Stimulated activated CD8-positive, alpha-beta memory T cell treated with anti-CD3 and anti-CD28 coated beads, Interleukin-7, amount 100 ng/mL, for 48 hours (primary cell): ENCODE results near the gene CRACDL.
A peak's percentile ranks its signal among the peaks of the same experiment; 100 is the strongest.

Experiments
- DNase-seq, 2 donors: peaks; one replicate each; pipeline ENCODE4 v3.0.0-alpha.2; 2020; ENCODE audit warnings: low read depth in 1 of 2; ENCODE audit errors: extremely low read depth in 1 of 2

CRACDL gene

GRCh38 chr2:98827625-98828368 is 108.2 kb downstream of the CRACDL start:
- no peak for DNase-seq

- no peak for DNase-seq
Measured at GRCh38 chr2:98826856-98827255, 109.2 kb downstream of the CRACDL start.

GRCh38 chr2:98825858-98826257 is 110.2 kb downstream of the CRACDL start:
- no peak for DNase-seq

- DNase-seq = no peak
Measured at GRCh38 chr2:98825404-98825803, 110.6 kb downstream of the CRACDL start.

GRCh38 chr2:98825020-98825350 is 111.0 kb downstream of the CRACDL start:
- DNase-seq = no peak

- DNase-seq = no peak
Measured at GRCh38 chr2:98824256-98825019, 111.6 kb downstream of the CRACDL start.

- DNase-seq = no peak
Measured at GRCh38 chr2:98823196-98824170, 112.5 kb downstream of the CRACDL start.

GRCh38 chr2:98822301-98823164 is 113.5 kb downstream of the CRACDL start:
- DNase-seq = peak; percentile 22 to 23

GRCh38 chr2:98821629-98822135 is 114.3 kb downstream of the CRACDL start:
- DNase-seq = no peak

GRCh38 chr2:98819231-98819766 is 116.7 kb downstream of the CRACDL start:
- DNase-seq = no peak

GRCh38 chr2:98818164-98818563 is 117.9 kb downstream of the CRACDL start:
- DNase-seq = no peak

GRCh38 chr2:98816281-98816680 is 119.7 kb downstream of the CRACDL start:
- DNase-seq = no peak

- DNase-seq = no peak
Measured at GRCh38 chr2:98815795-98816194, 120.2 kb downstream of the CRACDL start.

- no peak for DNase-seq
Measured at GRCh38 chr2:98811766-98812165, 124.3 kb downstream of the CRACDL start.

GRCh38 chr2:98810588-98810928 is 125.5 kb downstream of the CRACDL start:
- no peak for DNase-seq

GRCh38 chr2:98809878-98810587 is 126.0 kb downstream of the CRACDL start:
- DNase-seq = no peak

GRCh38 chr2:98809116-98809515 is 126.9 kb downstream of the CRACDL start:
- no peak for DNase-seq

- DNase-seq = no peak
Measured at GRCh38 chr2:98808546-98808945, 127.5 kb downstream of the CRACDL start.

GRCh38 chr2:98807929-98808328 is 128.1 kb downstream of the CRACDL start:
- no peak for DNase-seq
